HEK293 (cell line): ENCODE results near the gene KCNMB1.

ENCODE experiments used
- ZBTB17 ChIP-seq: fragments of 450-650 bp; formaldehyde crosslinking; IDR thresholded peaks from 2 replicates; pipeline ENCODE4 v1.5.1; 2016; ENCODE audit warnings: missing biosample characterization, missing genetic modification characterization
- ZBTB20 ChIP-seq: fragments of 450-650 bp; formaldehyde crosslinking; IDR thresholded peaks from 2 replicates; pipeline ENCODE4 v1.5.1; 2016; ENCODE audit warnings: missing biosample characterization, missing genetic modification characterization
- ZBTB8A ChIP-seq: fragments of 450-650 bp; formaldehyde crosslinking; IDR thresholded peaks from 2 replicates; pipeline ENCODE4 v1.5.1; 2016; ENCODE audit warnings: missing biosample characterization, missing genetic modification characterization
- ZFHX2 ChIP-seq: fragments of 450-650 bp; formaldehyde crosslinking; conservative IDR thresholded peaks from 2 replicates; pipeline ENCODE4 v1.5.1; 2016; ENCODE audit warnings: missing biosample characterization, missing genetic modification characterization
- ZNF211 ChIP-seq: fragments of 450-650 bp; formaldehyde crosslinking; IDR thresholded peaks from 2 replicates; pipeline ENCODE4 v1.5.1; 2016; ENCODE audit warnings: low read depth, missing biosample characterization, missing genetic modification characterization
- ZNF274 ChIP-seq, 2 experiments: fragments of 200-500 bp in 1 of 2; fragments of 450-650 bp in 1 of 2; sonication (Bioruptor generic) in 1 of 2; formaldehyde crosslinking in 1 of 2; IDR thresholded peaks; 2 replicates each; pipeline versions ENCODE4 v1.5.1 to v1.6.1; 2014 to 2016; ENCODE audit warnings: borderline replicate concordance in 1 of 2, inconsistent platforms in 1 of 2, low read length in 1 of 2, missing biosample characterization in 1 of 2, missing genetic modification characterization in 1 of 2
- ZNF350 ChIP-seq: fragments of 450-650 bp; formaldehyde crosslinking; IDR thresholded peaks from 2 replicates; pipeline ENCODE4 v1.5.0; 2017; ENCODE audit warnings: missing biosample characterization, mild to moderate bottlenecking, missing genetic modification characterization
- ZNF658 ChIP-seq: fragments of 450-650 bp; formaldehyde crosslinking; IDR thresholded peaks from 2 replicates; pipeline ENCODE4; 2016; ENCODE audit warnings: missing biosample characterization, missing genetic modification characterization
- ZNF837 ChIP-seq: fragments of 450-650 bp; formaldehyde crosslinking; IDR thresholded peaks from 2 replicates; pipeline ENCODE4 v1.5.1; 2016; ENCODE audit warnings: missing biosample characterization, missing genetic modification characterization
- TF ChIP-seq, protein P1 (sequence below): fragments of 450-650 bp; formaldehyde crosslinking; IDR thresholded peaks from 2 replicates; pipeline ENCODE4 v1.5.1; 2016; ENCODE audit warnings: missing biosample characterization, missing genetic modification characterization
- TF ChIP-seq, protein P2 (sequence below): fragments of 450-650 bp; formaldehyde crosslinking; IDR thresholded peaks from 2 replicates; pipeline ENCODE4 v1.5.1; 2016; ENCODE audit warnings: missing biosample characterization, missing genetic modification characterization
- TF ChIP-seq, protein P3 (sequence below): fragments of 450-650 bp; formaldehyde crosslinking; IDR thresholded peaks from 2 replicates; pipeline ENCODE4 v1.5.1; 2016; ENCODE audit warnings: missing biosample characterization, missing genetic modification characterization
- TF ChIP-seq, protein P4 (sequence below): fragments of 450-650 bp; formaldehyde crosslinking; IDR thresholded peaks from 2 replicates; pipeline ENCODE4 v1.5.1; 2016; ENCODE audit warnings: missing biosample characterization, missing genetic modification characterization
- TF ChIP-seq, protein P5 (sequence below): fragments of 450-650 bp; formaldehyde crosslinking; IDR thresholded peaks from 2 replicates; pipeline ENCODE4 v1.5.1; 2016; ENCODE audit warnings: missing biosample characterization, missing genetic modification characterization, low read depth

DNA sequence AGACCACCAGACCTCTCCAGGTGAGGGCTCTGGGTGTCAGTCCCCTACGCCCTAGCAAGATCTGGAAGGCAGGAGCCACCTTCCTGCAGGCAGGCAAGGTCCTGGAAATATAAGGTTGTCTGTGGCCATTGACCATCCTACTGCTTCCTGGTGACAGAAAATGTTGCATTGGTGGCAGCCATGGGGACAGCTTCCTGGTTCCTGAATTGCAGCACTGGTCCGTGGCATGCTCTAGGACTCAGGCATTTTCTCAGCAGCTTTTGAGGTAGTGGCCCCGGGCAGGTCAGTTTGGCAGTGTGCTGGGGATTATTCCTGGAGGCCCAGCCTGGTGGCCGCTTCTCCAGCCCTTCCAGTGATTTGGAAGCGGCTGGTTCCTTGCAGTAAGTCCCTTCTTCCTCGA lies 36.6 kb upstream of the KCNMB1 start:
- TF ChIP-seq, protein P1, sequence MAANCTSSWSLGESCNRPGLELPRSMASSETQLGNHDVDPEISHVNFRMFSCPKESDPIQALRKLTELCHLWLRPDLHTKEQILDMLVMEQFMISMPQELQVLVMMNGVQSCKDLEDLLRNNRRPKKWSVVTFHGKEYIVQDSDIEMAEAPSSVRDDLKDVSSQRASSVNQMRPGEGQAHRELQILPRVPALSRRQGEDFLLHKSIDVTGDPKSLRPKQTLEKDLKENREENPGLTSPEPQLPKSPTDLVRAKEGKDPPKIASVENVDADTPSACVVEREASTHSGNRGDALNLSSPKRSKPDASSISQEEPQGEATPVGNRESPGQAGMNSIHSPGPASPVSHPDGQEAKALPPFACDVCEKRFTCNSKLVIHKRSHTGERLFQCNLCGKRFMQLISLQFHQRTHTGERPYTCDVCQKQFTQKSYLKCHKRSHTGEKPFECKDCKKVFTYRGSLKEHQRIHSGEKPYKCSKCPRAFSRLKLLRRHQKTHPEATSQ (tag by site-specific recombination): no peak
- TF ChIP-seq, protein P2, sequence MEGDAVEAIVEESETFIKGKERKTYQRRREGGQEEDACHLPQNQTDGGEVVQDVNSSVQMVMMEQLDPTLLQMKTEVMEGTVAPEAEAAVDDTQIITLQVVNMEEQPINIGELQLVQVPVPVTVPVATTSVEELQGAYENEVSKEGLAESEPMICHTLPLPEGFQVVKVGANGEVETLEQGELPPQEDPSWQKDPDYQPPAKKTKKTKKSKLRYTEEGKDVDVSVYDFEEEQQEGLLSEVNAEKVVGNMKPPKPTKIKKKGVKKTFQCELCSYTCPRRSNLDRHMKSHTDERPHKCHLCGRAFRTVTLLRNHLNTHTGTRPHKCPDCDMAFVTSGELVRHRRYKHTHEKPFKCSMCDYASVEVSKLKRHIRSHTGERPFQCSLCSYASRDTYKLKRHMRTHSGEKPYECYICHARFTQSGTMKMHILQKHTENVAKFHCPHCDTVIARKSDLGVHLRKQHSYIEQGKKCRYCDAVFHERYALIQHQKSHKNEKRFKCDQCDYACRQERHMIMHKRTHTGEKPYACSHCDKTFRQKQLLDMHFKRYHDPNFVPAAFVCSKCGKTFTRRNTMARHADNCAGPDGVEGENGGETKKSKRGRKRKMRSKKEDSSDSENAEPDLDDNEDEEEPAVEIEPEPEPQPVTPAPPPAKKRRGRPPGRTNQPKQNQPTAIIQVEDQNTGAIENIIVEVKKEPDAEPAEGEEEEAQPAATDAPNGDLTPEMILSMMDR (tag by site-specific recombination): no peak
- TF ChIP-seq ZFHX2 (no peak), ZNF658 (tag by site-specific recombination) (no peak), ZNF837 (no peak), ZBTB17 (no peak), ZNF350 (tag by site-specific recombination) (no peak), ZNF211 (tag by site-specific recombination) (no peak), ZBTB20 (tag by site-specific recombination) (no peak), ZBTB8A (tag by site-specific recombination) (no peak), ZNF274 (IDR thresholded peaks at IDR 0.05; ENCODE audit: low read length) (no peak), ZNF274 (tag by site-specific recombination; IDR thresholded peaks at IDR 0.05; ENCODE audit: borderline replicate concordance) (no peak)
- TF ChIP-seq, protein P3, sequence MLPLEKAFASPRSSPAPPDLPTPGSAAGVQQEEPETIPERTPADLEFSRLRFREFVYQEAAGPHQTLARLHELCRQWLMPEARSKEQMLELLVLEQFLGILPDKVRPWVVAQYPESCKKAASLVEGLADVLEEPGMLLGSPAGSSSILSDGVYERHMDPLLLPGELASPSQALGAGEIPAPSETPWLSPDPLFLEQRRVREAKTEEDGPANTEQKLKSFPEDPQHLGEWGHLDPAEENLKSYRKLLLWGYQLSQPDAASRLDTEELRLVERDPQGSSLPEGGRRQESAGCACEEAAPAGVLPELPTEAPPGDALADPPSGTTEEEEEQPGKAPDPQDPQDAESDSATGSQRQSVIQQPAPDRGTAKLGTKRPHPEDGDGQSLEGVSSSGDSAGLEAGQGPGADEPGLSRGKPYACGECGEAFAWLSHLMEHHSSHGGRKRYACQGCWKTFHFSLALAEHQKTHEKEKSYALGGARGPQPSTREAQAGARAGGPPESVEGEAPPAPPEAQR (tag by site-specific recombination): no peak
- TF ChIP-seq, protein P4, sequence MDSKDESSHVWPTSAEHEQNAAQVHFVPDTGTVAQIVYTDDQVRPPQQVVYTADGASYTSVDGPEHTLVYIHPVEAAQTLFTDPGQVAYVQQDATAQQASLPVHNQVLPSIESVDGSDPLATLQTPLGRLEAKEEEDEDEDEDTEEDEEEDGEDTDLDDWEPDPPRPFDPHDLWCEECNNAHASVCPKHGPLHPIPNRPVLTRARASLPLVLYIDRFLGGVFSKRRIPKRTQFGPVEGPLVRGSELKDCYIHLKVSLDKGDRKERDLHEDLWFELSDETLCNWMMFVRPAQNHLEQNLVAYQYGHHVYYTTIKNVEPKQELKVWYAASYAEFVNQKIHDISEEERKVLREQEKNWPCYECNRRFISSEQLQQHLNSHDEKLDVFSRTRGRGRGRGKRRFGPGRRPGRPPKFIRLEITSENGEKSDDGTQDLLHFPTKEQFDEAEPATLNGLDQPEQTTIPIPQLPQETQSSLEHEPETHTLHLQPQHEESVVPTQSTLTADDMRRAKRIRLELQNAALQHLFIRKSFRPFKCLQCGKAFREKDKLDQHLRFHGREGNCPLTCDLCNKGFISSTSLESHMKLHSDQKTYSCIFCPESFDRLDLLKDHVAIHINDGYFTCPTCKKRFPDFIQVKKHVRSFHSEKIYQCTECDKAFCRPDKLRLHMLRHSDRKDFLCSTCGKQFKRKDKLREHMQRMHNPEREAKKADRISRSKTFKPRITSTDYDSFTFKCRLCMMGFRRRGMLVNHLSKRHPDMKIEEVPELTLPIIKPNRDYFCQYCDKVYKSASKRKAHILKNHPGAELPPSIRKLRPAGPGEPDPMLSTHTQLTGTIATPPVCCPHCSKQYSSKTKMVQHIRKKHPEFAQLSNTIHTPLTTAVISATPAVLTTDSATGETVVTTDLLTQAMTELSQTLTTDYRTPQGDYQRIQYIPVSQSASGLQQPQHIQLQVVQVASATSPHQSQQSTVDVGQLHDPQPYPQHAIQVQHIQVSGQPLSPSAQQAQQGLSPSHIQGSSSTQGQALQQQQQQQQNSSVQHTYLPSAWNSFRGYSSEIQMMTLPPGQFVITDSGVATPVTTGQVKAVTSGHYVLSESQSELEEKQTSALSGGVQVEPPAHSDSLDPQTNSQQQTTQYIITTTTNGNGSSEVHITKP (tag by site-specific recombination): no peak
- TF ChIP-seq, protein P5, sequence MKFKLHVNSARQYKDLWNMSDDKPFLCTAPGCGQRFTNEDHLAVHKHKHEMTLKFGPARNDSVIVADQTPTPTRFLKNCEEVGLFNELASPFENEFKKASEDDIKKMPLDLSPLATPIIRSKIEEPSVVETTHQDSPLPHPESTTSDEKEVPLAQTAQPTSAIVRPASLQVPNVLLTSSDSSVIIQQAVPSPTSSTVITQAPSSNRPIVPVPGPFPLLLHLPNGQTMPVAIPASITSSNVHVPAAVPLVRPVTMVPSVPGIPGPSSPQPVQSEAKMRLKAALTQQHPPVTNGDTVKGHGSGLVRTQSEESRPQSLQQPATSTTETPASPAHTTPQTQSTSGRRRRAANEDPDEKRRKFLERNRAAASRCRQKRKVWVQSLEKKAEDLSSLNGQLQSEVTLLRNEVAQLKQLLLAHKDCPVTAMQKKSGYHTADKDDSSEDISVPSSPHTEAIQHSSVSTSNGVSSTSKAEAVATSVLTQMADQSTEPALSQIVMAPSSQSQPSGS: no peak
